Measurements from ENCODE around the gene WDCP.

GRCh38 chr2:24008672-24009366, 38.4 kb downstream of the WDCP start:
- TF ChIP-seq, protein P1, sequence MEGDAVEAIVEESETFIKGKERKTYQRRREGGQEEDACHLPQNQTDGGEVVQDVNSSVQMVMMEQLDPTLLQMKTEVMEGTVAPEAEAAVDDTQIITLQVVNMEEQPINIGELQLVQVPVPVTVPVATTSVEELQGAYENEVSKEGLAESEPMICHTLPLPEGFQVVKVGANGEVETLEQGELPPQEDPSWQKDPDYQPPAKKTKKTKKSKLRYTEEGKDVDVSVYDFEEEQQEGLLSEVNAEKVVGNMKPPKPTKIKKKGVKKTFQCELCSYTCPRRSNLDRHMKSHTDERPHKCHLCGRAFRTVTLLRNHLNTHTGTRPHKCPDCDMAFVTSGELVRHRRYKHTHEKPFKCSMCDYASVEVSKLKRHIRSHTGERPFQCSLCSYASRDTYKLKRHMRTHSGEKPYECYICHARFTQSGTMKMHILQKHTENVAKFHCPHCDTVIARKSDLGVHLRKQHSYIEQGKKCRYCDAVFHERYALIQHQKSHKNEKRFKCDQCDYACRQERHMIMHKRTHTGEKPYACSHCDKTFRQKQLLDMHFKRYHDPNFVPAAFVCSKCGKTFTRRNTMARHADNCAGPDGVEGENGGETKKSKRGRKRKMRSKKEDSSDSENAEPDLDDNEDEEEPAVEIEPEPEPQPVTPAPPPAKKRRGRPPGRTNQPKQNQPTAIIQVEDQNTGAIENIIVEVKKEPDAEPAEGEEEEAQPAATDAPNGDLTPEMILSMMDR (IDR thresholded peaks at IDR 0.05), result no peak
- no peak for TF ChIP-seq POLR2A (IDR thresholded peaks at IDR 0.05)
